ENCODE data around the gene SYT11. TPM values are rescaled to one million over a fixed set of nuclear protein-coding genes. Genes with fewer than 3 reads are reported as not detected.

Gene SYT11
- total RNA-seq, 1 experiment from 2014 or later = 6.1 TPM

- TF ChIP-seq IRF1 (CRISPR knock-in tag; IDR thresholded peaks at IDR 0.05) (no peak), ZNF281 (CRISPR knock-in tag; IDR thresholded peaks at IDR 0.05) (no peak), GTF2I (CRISPR knock-in tag; conservative IDR thresholded peaks at IDR 0.05) (no peak), ZBTB21 (CRISPR knock-in tag; IDR thresholded peaks at IDR 0.05; ENCODE audit: borderline replicate concordance) (no peak), GRHL2 (CRISPR knock-in tag; IDR thresholded peaks at IDR 0.05; ENCODE audit: insufficient replicate concordance, severe bottlenecking) (no peak), JAZF1 (CRISPR knock-in tag; IDR thresholded peaks at IDR 0.05) (no peak), FOXJ3 (CRISPR knock-in tag; IDR thresholded peaks at IDR 0.05; ENCODE audit: borderline replicate concordance) (no peak), FOXK1 (CRISPR knock-in tag; IDR thresholded peaks at IDR 0.05) (no peak), ZNF263 (CRISPR knock-in tag; IDR thresholded peaks at IDR 0.05; ENCODE audit: low read depth) (no peak), OVOL2 (CRISPR knock-in tag; IDR thresholded peaks at IDR 0.05; ENCODE audit: borderline replicate concordance) (no peak), TEAD4 (CRISPR knock-in tag; IDR thresholded peaks at IDR 0.05) (no peak), ZNF396 (CRISPR knock-in tag; IDR thresholded peaks at IDR 0.05; ENCODE audit: borderline replicate concordance) (no peak), ERG (CRISPR knock-in tag; IDR thresholded peaks at IDR 0.05) (no peak), SOX15 (CRISPR knock-in tag; IDR thresholded peaks at IDR 0.05) (no peak), ZNF512 (CRISPR knock-in tag; IDR thresholded peaks at IDR 0.05; ENCODE audit: borderline replicate concordance) (no peak), NFATC4 (CRISPR knock-in tag; IDR thresholded peaks at IDR 0.05) (no peak), SP1 (CRISPR knock-in tag; conservative IDR thresholded peaks at IDR 0.05) (peak; percentile 83)
- TF ChIP-seq, protein P1, sequence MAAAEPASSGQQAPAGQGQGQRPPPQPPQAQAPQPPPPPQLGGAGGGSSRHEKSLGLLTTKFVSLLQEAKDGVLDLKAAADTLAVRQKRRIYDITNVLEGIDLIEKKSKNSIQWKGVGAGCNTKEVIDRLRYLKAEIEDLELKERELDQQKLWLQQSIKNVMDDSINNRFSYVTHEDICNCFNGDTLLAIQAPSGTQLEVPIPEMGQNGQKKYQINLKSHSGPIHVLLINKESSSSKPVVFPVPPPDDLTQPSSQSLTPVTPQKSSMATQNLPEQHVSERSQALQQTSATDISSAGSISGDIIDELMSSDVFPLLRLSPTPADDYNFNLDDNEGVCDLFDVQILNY (CRISPR knock-in tag; IDR thresholded peaks at IDR 0.05) = 0 out of 2 replicates have a peak, but pooled peaks have one; percentile 52
- TF ChIP-seq, protein P2, sequence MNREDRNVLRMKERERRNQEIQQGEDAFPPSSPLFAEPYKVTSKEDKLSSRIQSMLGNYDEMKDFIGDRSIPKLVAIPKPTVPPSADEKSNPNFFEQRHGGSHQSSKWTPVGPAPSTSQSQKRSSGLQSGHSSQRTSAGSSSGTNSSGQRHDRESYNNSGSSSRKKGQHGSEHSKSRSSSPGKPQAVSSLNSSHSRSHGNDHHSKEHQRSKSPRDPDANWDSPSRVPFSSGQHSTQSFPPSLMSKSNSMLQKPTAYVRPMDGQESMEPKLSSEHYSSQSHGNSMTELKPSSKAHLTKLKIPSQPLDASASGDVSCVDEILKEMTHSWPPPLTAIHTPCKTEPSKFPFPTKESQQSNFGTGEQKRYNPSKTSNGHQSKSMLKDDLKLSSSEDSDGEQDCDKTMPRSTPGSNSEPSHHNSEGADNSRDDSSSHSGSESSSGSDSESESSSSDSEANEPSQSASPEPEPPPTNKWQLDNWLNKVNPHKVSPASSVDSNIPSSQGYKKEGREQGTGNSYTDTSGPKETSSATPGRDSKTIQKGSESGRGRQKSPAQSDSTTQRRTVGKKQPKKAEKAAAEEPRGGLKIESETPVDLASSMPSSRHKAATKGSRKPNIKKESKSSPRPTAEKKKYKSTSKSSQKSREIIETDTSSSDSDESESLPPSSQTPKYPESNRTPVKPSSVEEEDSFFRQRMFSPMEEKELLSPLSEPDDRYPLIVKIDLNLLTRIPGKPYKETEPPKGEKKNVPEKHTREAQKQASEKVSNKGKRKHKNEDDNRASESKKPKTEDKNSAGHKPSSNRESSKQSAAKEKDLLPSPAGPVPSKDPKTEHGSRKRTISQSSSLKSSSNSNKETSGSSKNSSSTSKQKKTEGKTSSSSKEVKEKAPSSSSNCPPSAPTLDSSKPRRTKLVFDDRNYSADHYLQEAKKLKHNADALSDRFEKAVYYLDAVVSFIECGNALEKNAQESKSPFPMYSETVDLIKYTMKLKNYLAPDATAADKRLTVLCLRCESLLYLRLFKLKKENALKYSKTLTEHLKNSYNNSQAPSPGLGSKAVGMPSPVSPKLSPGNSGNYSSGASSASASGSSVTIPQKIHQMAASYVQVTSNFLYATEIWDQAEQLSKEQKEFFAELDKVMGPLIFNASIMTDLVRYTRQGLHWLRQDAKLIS (CRISPR knock-in tag; IDR thresholded peaks at IDR 0.05; ENCODE audit: borderline replicate concordance) = no peak
Measured at GRCh38 chr1:155911156-155912055, 52.0 kb downstream of the SYT11 start, which contains the start of gene RIT1 (continued).
